HG02763 (cell line): ENCODE measurements around the gene YAE1.

Experiments used
- ATAC-seq: cut with Tn5 transposase; IDR thresholded peaks from one replicate; pipeline ENCODE4 v1.9.1; 2021; ENCODE audit warnings: mild to moderate bottlenecking, moderate library complexity; ENCODE audit not compliant: unreplicated experiment

The YAE1 gene

GRCh38 chr7:39606941-39607340, 40.7 kb downstream of the YAE1 start:
- no peak for ATAC-seq

- ATAC-seq, result no peak
Observed at GRCh38 chr7:39607865-39608264, 41.7 kb downstream of the YAE1 start.

- no peak for ATAC-seq
Observed at GRCh38 chr7:39608278-39608677, 42.1 kb downstream of the YAE1 start.

GRCh38 chr7:39609113-39609934, 43.1 kb downstream of the YAE1 start:
- no peak for ATAC-seq

- no peak for ATAC-seq
Observed at GRCh38 chr7:39609935-39610263, 43.7 kb downstream of the YAE1 start.

GRCh38 chr7:39613577-39613976, 47.4 kb downstream of the YAE1 start:
- ATAC-seq, result no peak

- no peak for ATAC-seq
Observed at GRCh38 chr7:39614299-39614698, 48.1 kb downstream of the YAE1 start.

GRCh38 chr7:39615350-39615975, 49.3 kb downstream of the YAE1 start:
- no peak for ATAC-seq

GRCh38 chr7:39616138-39616537, 49.9 kb downstream of the YAE1 start:
- no peak for ATAC-seq

- ATAC-seq, result no peak
Observed at GRCh38 chr7:39617005-39617404, 50.8 kb downstream of the YAE1 start.

GRCh38 chr7:39618868-39619267, 52.7 kb downstream of the YAE1 start:
- no peak for ATAC-seq

- ATAC-seq, result no peak
Observed at GRCh38 chr7:39620486-39620885, 54.3 kb downstream of the YAE1 start.

- ATAC-seq, result no peak
Observed at GRCh38 chr7:39621261-39621660, 55.1 kb downstream of the YAE1 start.

- no peak for ATAC-seq
Observed at GRCh38 chr7:39621784-39622411, 55.7 kb downstream of the YAE1 start.
